ENCODE measurements around the gene CHIT1. TPM values are rescaled to one million over a fixed set of nuclear protein-coding genes. Genes with fewer than 3 reads are reported as not detected.

CHIT1 gene
- total RNA-seq, 1 donor: 0.42 TPM

DNA sequence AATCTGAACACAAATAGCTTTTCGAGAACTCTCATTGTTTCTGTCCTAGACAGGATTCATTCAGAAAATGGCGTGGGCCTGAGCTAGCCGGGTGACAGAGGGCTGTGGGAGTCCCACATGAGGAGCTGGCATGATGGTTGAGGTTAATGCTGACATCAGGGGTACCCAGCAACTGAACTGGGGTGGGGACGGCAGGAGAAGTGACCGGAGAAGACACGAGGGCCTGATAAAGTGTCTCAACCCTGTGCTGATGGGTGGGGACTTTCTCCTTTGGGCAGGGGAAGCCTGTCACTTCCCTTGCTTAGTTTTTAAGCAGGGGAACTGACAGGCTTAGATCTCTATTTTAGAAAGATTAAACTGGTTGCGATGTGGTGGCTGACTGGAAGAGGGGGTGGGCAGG lies 14.6 kb downstream of the CHIT1 start:
- Histone ChIP-seq H3K4me1 (ENCODE audit: insufficient read depth, low read length) (peaks cover 33% of the 10 kb centered on the region), H3K9me3 (ENCODE audit: low read depth, low read length) (no peaks in the 10 kb centered on the region), H3K27me3 (ENCODE audit: insufficient read depth, low read length) (peaks cover 4% of the 10 kb centered on the region), H3K4me3 (ENCODE audit: low read length) (no peak overlapping the region)

DNA sequence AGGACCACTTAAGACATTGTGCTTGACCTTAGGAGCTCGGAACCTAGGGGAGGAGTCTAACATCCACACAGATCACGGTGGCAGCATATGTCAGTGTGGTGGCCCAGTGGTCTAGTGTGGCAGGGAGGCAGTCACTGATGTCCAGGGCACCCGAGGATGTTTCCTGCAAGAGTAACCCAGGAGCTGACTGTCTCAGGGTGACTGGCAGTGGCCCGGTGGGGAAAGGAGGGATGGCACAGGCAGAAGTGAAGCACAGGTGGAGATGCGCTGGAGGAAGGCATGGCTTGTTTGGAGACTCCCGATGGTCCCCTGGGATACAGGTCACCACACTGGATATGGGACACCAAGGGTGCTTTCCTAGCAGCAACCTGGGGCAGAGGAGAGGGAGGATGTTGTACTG lies 16.3 kb downstream of the CHIT1 start:
- Histone ChIP-seq H3K9me3 (ENCODE audit: low read depth, low read length) (no peaks in the 10 kb centered on the region), H3K27me3 (ENCODE audit: insufficient read depth, low read length) (peaks cover 4% of the 10 kb centered on the region), H3K4me1 (ENCODE audit: insufficient read depth, low read length) (peaks cover 33% of the 10 kb centered on the region), H3K4me3 (ENCODE audit: low read length) (no peak overlapping the region)

DNA sequence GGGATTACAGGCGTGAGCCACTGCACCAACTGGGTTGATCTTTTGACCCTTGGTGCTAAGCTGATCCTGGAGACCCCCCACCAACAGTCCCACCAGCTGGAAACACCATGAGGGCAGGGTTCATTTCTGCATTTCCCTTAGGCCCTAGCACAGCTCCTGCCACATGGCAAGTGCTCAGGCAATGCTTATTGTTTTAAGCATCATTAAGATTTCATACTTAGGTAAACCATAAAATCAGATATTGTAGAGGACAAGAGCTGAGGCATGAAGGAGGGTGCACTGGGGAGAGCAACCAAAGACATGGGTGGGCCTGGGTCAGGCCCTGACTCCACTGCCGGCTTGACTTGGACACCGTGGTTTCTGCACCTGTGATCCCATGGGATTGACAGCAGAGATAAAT lies 17.7 kb downstream of the CHIT1 start:
- Histone ChIP-seq H3K4me3 (ENCODE audit: low read length) (no peak overlapping the region), H3K4me1 (ENCODE audit: insufficient read depth, low read length) (peaks cover 21% of the 10 kb centered on the region)

DNA sequence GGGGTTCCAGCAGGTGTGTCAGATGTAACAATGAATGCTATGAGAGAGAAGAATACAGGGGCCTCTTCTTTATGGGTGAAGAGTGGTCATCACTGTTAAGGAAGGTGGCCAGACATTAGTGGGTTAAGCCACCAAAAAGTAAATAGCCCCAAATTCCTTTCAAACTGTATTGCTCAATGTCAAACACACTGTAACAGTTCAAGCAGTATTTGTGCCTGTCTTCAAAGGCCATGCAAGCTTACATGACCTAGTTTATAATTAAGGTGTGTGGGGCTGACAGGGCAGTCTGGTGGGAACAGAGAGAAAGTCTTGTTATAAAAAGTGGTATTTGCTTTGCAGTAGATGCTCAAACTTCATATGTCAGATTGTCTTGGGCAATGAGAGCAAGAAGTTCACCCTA lies 18.5 kb downstream of the CHIT1 start:
- Histone ChIP-seq H3K4me1 (ENCODE audit: insufficient read depth, low read length) (peaks cover 13% of the 10 kb centered on the region), H3K4me3 (ENCODE audit: low read length) (no peak overlapping the region), H3K27me3 (ENCODE audit: insufficient read depth, low read length) (no peaks in the 10 kb centered on the region), H3K9me3 (ENCODE audit: low read depth, low read length) (no peaks in the 10 kb centered on the region)

More for the DNA sequence above, 17.7 kb downstream of the CHIT1 start:
- Histone ChIP-seq H3K27me3 (ENCODE audit: insufficient read depth, low read length) (no peaks in the 10 kb centered on the region), H3K9me3 (ENCODE audit: low read depth, low read length) (no peaks in the 10 kb centered on the region)

DNA sequence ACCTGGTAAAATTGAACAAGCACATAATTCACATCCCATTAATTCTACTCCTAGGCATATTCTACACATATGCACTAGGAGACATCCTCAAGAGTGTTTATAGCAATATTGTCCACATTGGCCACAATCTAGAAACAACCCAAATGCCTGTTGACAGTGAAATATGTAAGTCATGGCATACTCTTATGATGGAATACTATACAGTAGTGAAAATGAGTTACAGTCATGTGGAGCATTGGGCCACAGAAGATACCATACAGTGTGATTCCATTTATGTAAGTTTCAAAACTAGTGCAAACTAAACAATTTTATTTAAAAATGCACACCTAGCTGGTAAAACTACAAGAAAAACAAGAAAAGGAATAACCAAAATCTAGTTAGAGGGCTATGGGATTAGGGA lies 19.1 kb downstream of the CHIT1 start:
- Histone ChIP-seq H3K9me3 (ENCODE audit: low read depth, low read length) (no peaks in the 10 kb centered on the region), H3K4me1 (ENCODE audit: insufficient read depth, low read length) (peaks cover 7% of the 10 kb centered on the region), H3K4me3 (ENCODE audit: low read length) (no peak overlapping the region)

DNA sequence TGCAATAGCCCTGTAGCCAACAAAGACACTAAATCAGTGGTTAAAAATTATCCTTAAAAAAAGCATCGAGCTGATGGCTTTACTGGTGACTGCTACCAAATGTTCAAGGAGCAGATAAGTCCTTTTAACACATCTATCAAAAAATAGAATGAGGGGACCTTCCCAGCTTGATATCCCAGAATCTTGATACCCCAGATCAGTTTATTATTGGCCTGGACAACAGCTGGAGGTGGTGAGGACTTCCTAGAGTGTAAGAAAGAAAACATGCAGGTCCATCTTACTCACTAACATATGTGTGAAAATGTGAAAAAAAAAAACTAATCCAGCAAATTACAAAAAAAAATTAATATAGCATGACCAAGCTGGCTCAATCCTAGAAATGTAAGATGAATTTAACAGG lies 21.3 kb downstream of the CHIT1 start:
- Histone ChIP-seq H3K4me1 (ENCODE audit: insufficient read depth, low read length) (peaks cover 1% of the 10 kb centered on the region), H3K27me3 (ENCODE audit: insufficient read depth, low read length) (no peaks in the 10 kb centered on the region), H3K9me3 (ENCODE audit: low read depth, low read length) (no peaks in the 10 kb centered on the region), H3K4me3 (ENCODE audit: low read length) (no peak overlapping the region)

More for the DNA sequence above, 19.1 kb downstream of the CHIT1 start:
- H3K27me3 ChIP-seq (ENCODE audit: insufficient read depth, low read length): no peaks in the 10 kb centered on the region

DNA sequence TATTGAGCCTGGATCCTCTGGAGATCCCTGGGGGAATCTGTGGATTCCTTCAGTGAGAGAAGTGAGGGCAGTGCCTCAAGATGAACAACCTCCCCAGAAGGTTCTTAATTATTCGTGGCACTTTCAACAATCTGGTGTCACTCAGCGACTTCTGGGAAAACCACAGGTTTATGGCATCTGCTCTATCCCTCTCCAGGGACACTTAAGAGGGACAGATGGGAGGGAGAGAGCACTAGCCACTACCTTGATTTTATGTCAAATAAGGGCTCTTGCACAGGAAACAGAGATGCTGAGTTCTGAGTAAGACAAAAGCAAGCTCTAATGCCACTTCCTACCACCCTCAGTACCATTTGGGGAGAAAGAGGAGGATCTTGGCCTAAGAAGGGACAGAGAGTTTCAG lies 21.7 kb downstream of the CHIT1 start:
- no peaks in the 10 kb centered on the region for H3K27me3 ChIP-seq (ENCODE audit: insufficient read depth, low read length)
- H3K4me3 ChIP-seq (ENCODE audit: low read length): no peak overlapping the region
- H3K9me3 ChIP-seq (ENCODE audit: low read depth, low read length): no peaks in the 10 kb centered on the region
- H3K4me1 ChIP-seq (ENCODE audit: insufficient read depth, low read length): peaks cover 5% of the 10 kb centered on the region

DNA sequence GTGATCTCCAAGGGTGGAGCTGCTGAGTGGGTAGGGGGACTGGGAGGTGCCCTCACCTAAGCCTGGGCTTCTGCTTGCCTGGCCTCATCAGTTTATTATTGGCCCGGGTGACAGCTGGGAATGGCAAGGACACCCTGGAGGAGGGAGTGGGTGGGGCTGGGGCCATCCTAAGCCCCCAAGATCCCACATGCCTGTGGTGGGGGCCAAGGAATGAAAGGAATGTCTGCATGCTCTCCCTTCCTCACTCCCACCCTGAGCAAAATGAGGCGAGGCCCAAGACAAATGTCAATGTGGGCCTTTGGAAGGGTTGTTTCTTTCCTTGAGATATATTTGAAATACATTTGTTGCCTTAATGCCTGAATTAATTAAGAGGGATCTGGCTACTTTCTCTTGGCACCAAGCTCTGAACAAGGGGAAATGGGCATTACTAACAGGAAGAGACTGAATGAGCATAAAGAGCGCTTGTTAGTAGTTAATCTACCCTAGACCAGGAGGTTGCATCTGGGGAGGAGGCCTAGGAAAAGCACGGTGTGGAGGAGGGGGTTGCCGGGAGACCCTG lies 23.3 kb downstream of the CHIT1 start:
- H3K4me1 ChIP-seq (ENCODE audit: insufficient read depth, low read length): peaks cover 21% of the 10 kb centered on the region
- H3K9me3 ChIP-seq (ENCODE audit: low read depth, low read length): no peaks in the 10 kb centered on the region
- H3K4me3 ChIP-seq (ENCODE audit: low read length): no peak overlapping the region
- H3K27me3 ChIP-seq (ENCODE audit: insufficient read depth, low read length): no peaks in the 10 kb centered on the region

DNA sequence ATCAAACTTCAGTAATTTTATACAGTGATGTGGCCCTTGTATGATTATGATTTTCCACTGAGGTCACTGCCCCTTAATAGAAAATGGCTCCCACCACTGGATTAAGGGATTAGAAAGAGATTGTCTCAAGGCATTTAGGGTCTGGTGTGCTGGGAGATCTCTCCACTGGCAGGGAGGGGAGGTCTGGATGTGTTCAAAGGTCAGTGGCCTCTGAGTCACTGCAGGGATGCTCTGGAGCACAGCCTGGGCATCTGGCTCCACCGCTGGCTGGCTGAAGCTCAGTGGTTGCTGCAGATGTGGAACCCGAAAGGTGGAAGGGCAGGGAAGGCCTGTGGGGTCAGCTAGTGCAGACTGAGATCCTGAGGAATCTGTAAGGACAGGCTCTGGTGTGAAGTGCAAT lies 24.7 kb downstream of the CHIT1 start:
- no peaks in the 10 kb centered on the region for H3K27me3 ChIP-seq (ENCODE audit: insufficient read depth, low read length)

DNA sequence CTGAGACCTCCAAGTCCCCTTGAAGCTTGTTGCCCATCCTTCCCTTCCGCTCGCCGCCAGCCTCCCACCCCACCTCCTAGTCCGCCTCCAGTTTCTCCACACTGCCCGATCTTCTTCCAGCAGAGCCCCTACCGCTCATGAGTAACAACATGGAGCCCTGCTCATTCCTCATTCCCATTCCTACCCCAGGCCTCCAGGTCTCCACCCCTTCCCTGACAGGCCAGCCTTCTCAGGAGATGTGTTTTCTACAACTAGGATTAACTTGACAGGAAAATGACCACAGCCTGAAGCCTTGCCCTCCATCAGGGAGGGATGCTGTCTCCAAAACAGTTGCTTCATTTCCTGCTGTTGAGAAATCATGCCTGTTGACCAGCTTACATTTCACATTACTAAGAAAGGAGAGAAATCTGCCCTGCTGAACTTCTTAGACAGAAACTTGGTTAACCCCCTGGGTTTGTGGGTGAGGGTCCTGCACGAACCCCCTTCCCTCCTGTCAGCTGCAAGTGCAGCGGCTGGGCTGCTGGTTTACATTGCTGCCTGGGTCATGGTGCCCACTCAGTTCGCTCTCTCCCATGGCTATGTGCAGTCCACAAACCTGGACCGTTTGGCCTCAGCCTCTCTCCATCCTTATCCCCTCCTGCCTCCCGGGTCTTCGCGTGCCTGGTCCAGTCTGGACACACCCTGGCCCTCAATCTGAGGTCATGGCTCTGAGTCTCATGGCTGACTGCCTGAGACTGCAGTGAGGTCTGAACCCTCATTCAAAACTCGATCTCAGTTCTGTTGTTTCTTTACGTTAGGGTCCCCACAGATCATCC lies 26.8 kb downstream of the CHIT1 start:
- Histone ChIP-seq H3K27me3 (ENCODE audit: insufficient read depth, low read length) (no peaks in the 10 kb centered on the region), H3K4me1 (ENCODE audit: insufficient read depth, low read length) (peaks cover 40% of the 10 kb centered on the region), H3K9me3 (ENCODE audit: low read depth, low read length) (no peaks in the 10 kb centered on the region), H3K4me3 (ENCODE audit: low read length) (no peak overlapping the region)

More for the DNA sequence above, 24.7 kb downstream of the CHIT1 start:
- Histone ChIP-seq H3K4me3 (ENCODE audit: low read length) (no peak overlapping the region), H3K9me3 (ENCODE audit: low read depth, low read length) (no peaks in the 10 kb centered on the region), H3K4me1 (ENCODE audit: insufficient read depth, low read length) (peaks cover 35% of the 10 kb centered on the region)

DNA sequence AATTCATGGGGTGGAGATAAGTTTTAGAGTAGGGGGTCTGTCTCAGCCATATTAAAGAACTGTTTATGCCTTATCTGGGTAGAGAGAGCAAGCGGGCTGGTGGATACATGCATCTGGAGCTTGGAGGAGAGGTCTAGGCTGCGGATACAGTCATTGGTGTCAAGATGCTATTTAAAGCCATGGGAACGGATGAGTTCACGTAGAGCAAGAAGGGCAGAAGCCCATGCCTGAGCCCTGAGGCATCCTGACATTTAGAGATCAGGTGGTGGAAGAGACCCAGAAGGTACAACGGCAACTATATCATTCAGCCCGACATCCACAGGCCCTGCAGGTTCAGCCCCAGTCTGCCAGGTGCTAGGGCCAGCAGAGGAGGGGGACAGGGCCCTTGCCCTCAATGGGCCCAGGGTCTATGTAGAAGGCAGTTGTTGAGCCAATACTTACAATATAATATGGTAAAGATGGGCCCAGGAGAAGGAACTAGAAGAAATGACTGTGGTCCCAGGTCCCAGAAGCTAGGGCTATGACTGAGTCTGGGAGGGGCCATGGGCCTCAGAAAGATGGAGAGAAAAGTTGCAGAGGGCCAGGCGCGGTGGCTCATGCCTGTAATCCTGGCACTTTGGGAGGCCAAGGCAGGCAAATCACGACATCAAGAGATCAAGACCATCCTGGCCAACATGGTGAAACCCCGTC lies 27.8 kb downstream of the CHIT1 start:
- H3K9me3 ChIP-seq (ENCODE audit: low read depth, low read length): no peaks in the 10 kb centered on the region
- H3K27me3 ChIP-seq (ENCODE audit: insufficient read depth, low read length): no peaks in the 10 kb centered on the region
- H3K4me3 ChIP-seq (ENCODE audit: low read length): no peak overlapping the region
- H3K4me1 ChIP-seq (ENCODE audit: insufficient read depth, low read length): peaks cover 40% of the 10 kb centered on the region

DNA sequence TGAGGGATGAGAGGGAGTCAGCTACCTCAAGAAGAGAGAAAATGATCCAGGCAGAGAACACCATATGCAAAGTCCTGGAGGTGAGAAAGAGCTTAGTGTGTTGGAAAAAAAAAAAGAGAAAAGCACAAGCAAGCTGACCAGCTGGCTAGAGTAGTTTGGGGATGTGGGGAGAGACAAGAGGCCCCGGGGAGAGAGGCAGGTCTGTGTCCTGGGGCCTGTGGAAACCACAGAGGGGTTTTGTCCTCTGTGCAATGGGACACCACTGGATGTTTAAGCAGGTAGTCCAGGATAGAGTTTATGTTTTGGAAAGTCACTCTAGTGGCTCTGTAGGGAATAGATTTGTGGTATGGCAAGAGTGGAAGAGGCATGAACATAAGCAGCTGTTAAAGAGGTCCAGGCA lies 28.6 kb downstream of the CHIT1 start:
- H3K9me3 ChIP-seq (ENCODE audit: low read depth, low read length): no peaks in the 10 kb centered on the region
- no peaks in the 10 kb centered on the region for H3K27me3 ChIP-seq (ENCODE audit: insufficient read depth, low read length)
- no peak overlapping the region for H3K4me3 ChIP-seq (ENCODE audit: low read length)
- H3K4me1 ChIP-seq (ENCODE audit: insufficient read depth, low read length): peaks cover 40% of the 10 kb centered on the region

DNA sequence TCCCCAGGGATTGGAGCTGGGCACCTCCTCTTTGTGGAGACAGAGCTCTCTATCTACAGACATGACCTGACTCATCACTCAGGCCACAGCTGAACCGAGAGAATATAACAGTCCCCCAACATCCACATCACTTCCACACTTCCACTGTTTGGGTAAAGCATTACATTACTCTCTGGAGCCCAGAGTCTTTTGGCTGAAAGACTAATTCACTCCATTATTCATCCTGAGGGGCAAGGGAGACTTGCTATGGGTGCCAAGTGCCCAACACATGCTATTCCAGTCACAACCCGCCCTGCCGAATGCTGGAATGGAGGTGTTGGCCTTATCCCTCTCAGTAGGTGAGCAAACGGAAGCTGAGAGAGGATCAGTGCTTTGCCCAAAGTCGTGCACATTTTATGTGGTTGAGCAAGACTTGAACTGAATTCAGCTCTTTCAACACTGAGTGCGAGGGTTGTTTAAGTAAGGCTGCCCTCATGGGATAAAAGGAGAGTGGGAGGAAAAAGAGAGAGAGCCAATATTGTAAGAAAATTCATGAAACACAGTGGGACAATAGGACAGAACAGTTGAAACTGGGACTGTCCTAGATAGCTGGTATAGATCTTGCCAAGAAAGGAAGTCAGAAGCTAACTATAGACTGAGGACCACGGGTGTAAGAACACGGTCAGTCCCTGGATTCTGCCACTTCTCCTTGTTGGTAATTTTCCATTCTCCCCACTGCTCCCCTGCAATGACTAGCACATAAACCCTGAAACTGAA lies 29.5 kb downstream of the CHIT1 start:
- H3K4me1 ChIP-seq (ENCODE audit: insufficient read depth, low read length): peaks cover 40% of the 10 kb centered on the region
- H3K27me3 ChIP-seq (ENCODE audit: insufficient read depth, low read length): no peaks in the 10 kb centered on the region
- no peaks in the 10 kb centered on the region for H3K9me3 ChIP-seq (ENCODE audit: low read depth, low read length)
- H3K4me3 ChIP-seq (ENCODE audit: low read length): no peak overlapping the region

DNA sequence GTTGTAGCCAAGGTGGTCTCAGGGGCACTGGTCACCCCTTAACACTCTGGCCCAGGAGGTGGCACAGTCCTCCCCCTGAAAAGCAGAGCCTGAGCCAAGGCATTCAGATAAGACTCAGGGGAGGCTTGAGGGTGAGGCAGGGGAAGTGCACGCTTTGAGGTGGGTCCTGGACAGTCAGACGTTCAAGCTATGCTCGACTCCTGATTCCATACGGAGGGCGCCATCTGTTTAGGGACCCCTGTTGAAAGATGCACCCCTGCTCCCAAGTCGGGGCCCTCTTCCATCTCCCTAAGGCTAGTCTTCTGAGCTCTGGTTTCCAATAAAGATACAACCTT lies 30.0 kb downstream of the CHIT1 start:
- Histone ChIP-seq H3K4me3 (ENCODE audit: low read length) (no peak overlapping the region), H3K4me1 (ENCODE audit: insufficient read depth, low read length) (peaks cover 40% of the 10 kb centered on the region), H3K27me3 (ENCODE audit: insufficient read depth, low read length) (no peaks in the 10 kb centered on the region), H3K9me3 (ENCODE audit: low read depth, low read length) (no peaks in the 10 kb centered on the region)

DNA sequence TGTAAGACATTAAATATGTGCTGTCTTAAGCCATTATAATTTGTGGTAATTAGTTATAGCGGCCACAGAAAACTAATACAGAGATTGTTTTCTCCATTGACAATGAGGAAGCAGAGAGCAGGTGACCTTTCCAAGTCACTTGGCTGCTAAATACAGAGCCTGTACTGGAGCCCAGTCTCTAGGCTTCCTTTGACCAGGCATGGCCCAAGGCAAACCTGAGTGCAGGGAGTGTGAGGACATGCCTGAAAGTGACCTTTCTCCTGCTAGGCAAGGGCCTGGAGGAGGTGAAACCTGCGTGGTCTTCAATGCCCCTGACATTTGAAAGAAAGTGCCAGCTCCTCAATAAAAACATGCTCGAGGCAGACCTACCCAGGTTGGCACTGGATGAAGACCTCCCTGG lies 30.5 kb downstream of the CHIT1 start:
- peaks cover 40% of the 10 kb centered on the region for H3K4me1 ChIP-seq (ENCODE audit: insufficient read depth, low read length)
- no peak overlapping the region for H3K4me3 ChIP-seq (ENCODE audit: low read length)

More for the DNA sequence above, 30.5 kb downstream of the CHIT1 start:
- H3K27me3 ChIP-seq (ENCODE audit: insufficient read depth, low read length): no peaks in the 10 kb centered on the region
- no peaks in the 10 kb centered on the region for H3K9me3 ChIP-seq (ENCODE audit: low read depth, low read length)
